OCI-LY3 (cell line): ENCODE results near the gene CKAP5.

ENCODE experiments used
- EZH2phosphoT487 ChIP-seq: fragments of 200-600 bp; shearing (Covaris generic); IDR thresholded peaks from 2 replicates; pipeline ENCODE4 v1.6.1; 2018; ENCODE audit warnings: antibody characterized with exemption, mixed run types, low read depth
- TF ChIP-seq, protein P1 (sequence below): fragments of 200-600, 300-600 bp; sonication (generic); IDR thresholded peaks from 2 replicates; pipeline ENCODE4 v1.5.1; 2014; ENCODE audit warnings: antibody characterized with exemption, low read length, low read depth

DNA sequence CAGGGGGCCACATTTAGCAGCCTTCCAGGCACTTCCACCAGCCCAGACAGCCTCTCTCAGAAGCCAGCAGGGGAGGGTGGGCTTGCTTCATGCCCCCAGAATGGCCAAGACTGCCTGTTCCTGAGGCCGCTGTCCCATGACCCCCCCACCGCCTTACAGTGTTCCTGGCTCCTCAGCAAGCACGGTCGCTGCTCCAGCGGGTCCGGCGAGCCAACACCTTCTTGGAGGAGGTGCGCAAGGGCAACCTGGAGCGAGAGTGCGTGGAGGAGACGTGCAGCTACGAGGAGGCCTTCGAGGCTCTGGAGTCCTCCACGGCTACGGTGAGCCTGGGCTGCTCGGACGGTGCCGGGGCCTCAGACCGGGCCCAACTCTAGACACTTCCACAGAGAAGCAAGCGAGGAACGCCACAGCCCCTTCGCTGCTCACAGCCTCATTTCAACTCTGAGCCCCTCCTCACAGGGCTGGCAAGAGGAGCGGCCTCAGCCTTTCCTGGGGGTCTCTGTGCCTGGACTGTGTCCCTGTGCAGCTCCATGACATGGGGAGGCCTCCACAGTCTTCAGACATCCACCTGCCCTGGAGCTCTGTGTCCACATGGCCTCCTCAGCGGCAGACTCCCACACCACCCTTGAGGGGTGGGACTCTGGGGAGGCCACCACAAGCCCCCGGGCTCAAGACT, 126.4 kb downstream of the CKAP5 start:
- TF ChIP-seq, protein P1, sequence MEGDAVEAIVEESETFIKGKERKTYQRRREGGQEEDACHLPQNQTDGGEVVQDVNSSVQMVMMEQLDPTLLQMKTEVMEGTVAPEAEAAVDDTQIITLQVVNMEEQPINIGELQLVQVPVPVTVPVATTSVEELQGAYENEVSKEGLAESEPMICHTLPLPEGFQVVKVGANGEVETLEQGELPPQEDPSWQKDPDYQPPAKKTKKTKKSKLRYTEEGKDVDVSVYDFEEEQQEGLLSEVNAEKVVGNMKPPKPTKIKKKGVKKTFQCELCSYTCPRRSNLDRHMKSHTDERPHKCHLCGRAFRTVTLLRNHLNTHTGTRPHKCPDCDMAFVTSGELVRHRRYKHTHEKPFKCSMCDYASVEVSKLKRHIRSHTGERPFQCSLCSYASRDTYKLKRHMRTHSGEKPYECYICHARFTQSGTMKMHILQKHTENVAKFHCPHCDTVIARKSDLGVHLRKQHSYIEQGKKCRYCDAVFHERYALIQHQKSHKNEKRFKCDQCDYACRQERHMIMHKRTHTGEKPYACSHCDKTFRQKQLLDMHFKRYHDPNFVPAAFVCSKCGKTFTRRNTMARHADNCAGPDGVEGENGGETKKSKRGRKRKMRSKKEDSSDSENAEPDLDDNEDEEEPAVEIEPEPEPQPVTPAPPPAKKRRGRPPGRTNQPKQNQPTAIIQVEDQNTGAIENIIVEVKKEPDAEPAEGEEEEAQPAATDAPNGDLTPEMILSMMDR: no peak
- no peak for TF ChIP-seq EZH2phosphoT487
